Body of pancreas (tissue), 4 donors: ENCODE results near the gene ADAMTS16.

Source experiments
- POLR2A ChIP-seq, 3 donors: fragments of 450-650 bp; IDR thresholded peaks; one replicate each; pipeline ENCODE4 v1.6.1; 2016; ENCODE audit warnings: antibody characterized with exemption in 3 of 3, mild to moderate bottlenecking in 2 of 3
- TF ChIP-seq, protein P1 (sequence below), 7 experiments: fragments of 450-650 bp in 4 of 7; fragments of 200-600 bp in 3 of 7; sonication (generic) in 3 of 7; IDR thresholded peaks; one replicate each; pipeline ENCODE4 v1.5.1; 2016 to 2019; ENCODE audit warnings: antibody characterized with exemption in 7 of 7

GRCh38 chr5:5144441-5144840 lies 4.3 kb downstream of the ADAMTS16 start:
- TF ChIP-seq, protein P1, sequence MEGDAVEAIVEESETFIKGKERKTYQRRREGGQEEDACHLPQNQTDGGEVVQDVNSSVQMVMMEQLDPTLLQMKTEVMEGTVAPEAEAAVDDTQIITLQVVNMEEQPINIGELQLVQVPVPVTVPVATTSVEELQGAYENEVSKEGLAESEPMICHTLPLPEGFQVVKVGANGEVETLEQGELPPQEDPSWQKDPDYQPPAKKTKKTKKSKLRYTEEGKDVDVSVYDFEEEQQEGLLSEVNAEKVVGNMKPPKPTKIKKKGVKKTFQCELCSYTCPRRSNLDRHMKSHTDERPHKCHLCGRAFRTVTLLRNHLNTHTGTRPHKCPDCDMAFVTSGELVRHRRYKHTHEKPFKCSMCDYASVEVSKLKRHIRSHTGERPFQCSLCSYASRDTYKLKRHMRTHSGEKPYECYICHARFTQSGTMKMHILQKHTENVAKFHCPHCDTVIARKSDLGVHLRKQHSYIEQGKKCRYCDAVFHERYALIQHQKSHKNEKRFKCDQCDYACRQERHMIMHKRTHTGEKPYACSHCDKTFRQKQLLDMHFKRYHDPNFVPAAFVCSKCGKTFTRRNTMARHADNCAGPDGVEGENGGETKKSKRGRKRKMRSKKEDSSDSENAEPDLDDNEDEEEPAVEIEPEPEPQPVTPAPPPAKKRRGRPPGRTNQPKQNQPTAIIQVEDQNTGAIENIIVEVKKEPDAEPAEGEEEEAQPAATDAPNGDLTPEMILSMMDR (IDR thresholded peaks at IDR 0.05), result no peak
- TF ChIP-seq POLR2A (IDR thresholded peaks at IDR 0.05), result no peak
